Mesodermal cell (in vitro differentiated cells): ENCODE data around the gene PNPLA6.
A peak's percentile ranks its signal among the peaks of the same experiment; 100 is the strongest.

ENCODE experiments used
- H3K27ac ChIP-seq: 2 replicates; pipeline ENCODE4 v1.7.0; 2013; ENCODE audit warnings: mild to moderate bottlenecking, low read depth, low read length, moderate library complexity; ENCODE audit not compliant: severe bottlenecking
- H3K36me3 ChIP-seq: 2 replicates; pipeline ENCODE4 v1.7.1; 2013; ENCODE audit warnings: mild to moderate bottlenecking, low read length, moderate library complexity; ENCODE audit not compliant: control insufficient read depth, insufficient read depth
- H3K4me1 ChIP-seq: one replicate; pipeline ENCODE4 v1.7.1; 2013; ENCODE audit warnings: mild to moderate bottlenecking, low read length; ENCODE audit not compliant: insufficient read depth, control insufficient read depth, poor library complexity, severe bottlenecking
- H3K4me3 ChIP-seq: 2 replicates; pipeline ENCODE4 v1.7.0; 2013; ENCODE audit warnings: low read length, control low read depth, mild to moderate bottlenecking; ENCODE audit not compliant: insufficient read depth, poor library complexity, severe bottlenecking; ENCODE audit errors: extremely low read depth
- H3K9me3 ChIP-seq: 2 replicates; pipeline ENCODE4 v1.7.1; 2013; ENCODE audit warnings: mild to moderate bottlenecking, low read length, moderate library complexity; ENCODE audit not compliant: control insufficient read depth
- WGBS, 2 experiments: methylation state at CpG; one replicate each; pipeline ENCODE4 v1.1.5; 2013; ENCODE audit warnings: missing lambda C conversion rate in 2 of 2; ENCODE audit not compliant: insufficient coverage in 2 of 2; 5-methylcytosine and 5-hydroxymethylcytosine counted together

The PNPLA6 gene

GRCh38 chr19:7526059-7526929, 9.2 kb upstream of the PNPLA6 start:
- peaks cover 9% of the 10 kb centered on the region for H3K4me1 ChIP-seq
- H3K4me3 ChIP-seq, result no peak overlapping the region
- no peaks in the 10 kb centered on the region for H3K9me3 ChIP-seq
- no peak overlapping the region for H3K27ac ChIP-seq
- 92 to 95% methylated on average over 20 to 21 of the region's 31 CpGs for WGBS, 2 experiments
- peaks cover 49% of the 10 kb centered on the region for H3K36me3 ChIP-seq

- Histone ChIP-seq H3K9me3 (no peaks in the 10 kb centered on the region), H3K4me1 (peaks cover 9% of the 10 kb centered on the region), H3K27ac (no peak overlapping the region), H3K4me3 (no peak overlapping the region), H3K36me3 (peaks cover 58% of the 10 kb centered on the region)
- WGBS, 2 experiments, result 93% methylated on average over 17 to 20 of the region's 25 CpGs
These were observed 7.9 kb upstream of the PNPLA6 start for GRCh38 chr19:7527516-7528191.

- WGBS, 2 experiments, result 87 to 93% methylated on average over 7 of the region's 7 CpGs
- no peak overlapping the region for H3K4me3 ChIP-seq
- H3K36me3 ChIP-seq, result peaks cover 60% of the 10 kb centered on the region
- H3K27ac ChIP-seq, result no peak overlapping the region
- peaks cover 8% of the 10 kb centered on the region for H3K4me1 ChIP-seq
- no peaks in the 10 kb centered on the region for H3K9me3 ChIP-seq
These were observed 7.4 kb upstream of the PNPLA6 start for GRCh38 chr19:7528192-7528519.

- Histone ChIP-seq H3K27ac (no peak overlapping the region), H3K9me3 (no peaks in the 10 kb centered on the region), H3K36me3 (peaks cover 63% of the 10 kb centered on the region), H3K4me1 (peaks cover 8% of the 10 kb centered on the region), H3K4me3 (no peak overlapping the region)
- 94% methylated on average over 27 to 32 of the region's 32 CpGs for WGBS, 2 experiments
These were observed 6.8 kb upstream of the PNPLA6 start for GRCh38 chr19:7528522-7529245.

GRCh38 chr19:7529246-7529600, 6.3 kb upstream of the PNPLA6 start:
- peaks cover 63% of the 10 kb centered on the region for H3K36me3 ChIP-seq
- no peak overlapping the region for H3K4me3 ChIP-seq
- no peak overlapping the region for H3K27ac ChIP-seq
- no peaks in the 10 kb centered on the region for H3K9me3 ChIP-seq
- WGBS, 2 experiments, result 86 to 88% methylated on average over 13 to 14 of the region's 15 CpGs
- H3K4me1 ChIP-seq, result peaks cover 7% of the 10 kb centered on the region

GRCh38 chr19:7529610-7530490, 5.7 kb upstream of the PNPLA6 start:
- peaks cover 59% of the 10 kb centered on the region for H3K36me3 ChIP-seq
- no peak overlapping the region for H3K4me3 ChIP-seq
- no peaks in the 10 kb centered on the region for H3K9me3 ChIP-seq
- no peak overlapping the region for H3K27ac ChIP-seq
- whole genome bisulfite sequencing, 2 experiments, result 93 to 95% methylated on average over 30 to 33 of the region's 33 CpGs
- H3K4me1 ChIP-seq, result peaks cover 7% of the 10 kb centered on the region

- Histone ChIP-seq H3K27ac (peak overlapping the region; percentile 93), H3K4me1 (peaks cover 7% of the 10 kb centered on the region), H3K36me3 (peaks cover 53% of the 10 kb centered on the region), H3K4me3 (peak overlapping the region; percentile 84), H3K9me3 (no peaks in the 10 kb centered on the region)
- 79 to 82% methylated on average over 17 to 19 of the region's 30 CpGs for WGBS, 2 experiments
These were observed 2.1 kb upstream of the PNPLA6 start for GRCh38 chr19:7533281-7533885.

GRCh38 chr19:7533925-7534480, 1.5 kb upstream of the PNPLA6 start:
- Histone ChIP-seq H3K4me3 (peak overlapping the region; percentile 84), H3K27ac (peak overlapping the region; percentile 93), H3K4me1 (peaks cover 7% of the 10 kb centered on the region), H3K9me3 (no peaks in the 10 kb centered on the region), H3K36me3 (peaks cover 55% of the 10 kb centered on the region)
- WGBS, 2 experiments, result 0% methylated on average over 35 to 37 of the region's 41 CpGs

- 0% methylated on average over 21 to 23 of the region's 27 CpGs for WGBS, 2 experiments
- Histone ChIP-seq H3K27ac (peak overlapping the region; percentile 93), H3K9me3 (no peaks in the 10 kb centered on the region), H3K36me3 (peaks cover 54% of the 10 kb centered on the region), H3K4me1 (peaks cover 7% of the 10 kb centered on the region), H3K4me3 (peak overlapping the region; percentile 84)
These were observed 928 bp upstream of the PNPLA6 start for GRCh38 chr19:7534531-7535046.
